ENCODE data around the gene CERS1.

The CERS1 gene

GRCh38 chr19:18832306-18833140 is 63.4 kb downstream of the CERS1 start:
- POLR2A ChIA-PET, result interaction anchor here (0.6 to 0.8 kb wide), 2 partner anchors 11 to 543 kb away, joined by 3 to 6 read pairs; no protein-coding TSS in a partner anchor
- CTCF ChIA-PET, result interaction anchor here (1.2 to 12.3 kb wide), 5 partner anchors 9 to 244 kb away, joined by 3 to 158 read pairs (median 8); partner anchors contain the start of gene REX1BD
- no peak for DNase-seq (ENCODE audit: extremely low spot score)
- TF ChIP-seq CTCF (IDR thresholded peaks at IDR 0.05; ENCODE audit: control extremely low read depth, extremely low read depth, low read depth, missing control alignments), result peak; percentile 12

GRCh38 chr19:18831524-18832305 is 64.2 kb downstream of the CERS1 start, which contains the start of gene UPF1:
Gene UPF1, plus strand, starts transcription at chr19:18831959. Its CDS starts 251 bp downstream, at chr19:18832210.
- peak; percentile 97 for DNase-seq (ENCODE audit: extremely low spot score)
- ChIA-PET CTCF (interaction anchor here (1.2 to 12.3 kb wide), 6 partner anchors 8 to 349 kb away, joined by 3 to 158 read pairs (median 6); partner anchors contain the start of gene REX1BD), POLR2A (interaction anchor here (0.6 to 0.8 kb wide), 3 partner anchors 12 to 543 kb away, joined by 3 to 6 read pairs (median 5); no protein-coding TSS in a partner anchor)
- no peak for TF ChIP-seq CTCF (IDR thresholded peaks at IDR 0.05; ENCODE audit: control extremely low read depth, extremely low read depth, low read depth, missing control alignments)

GRCh38 chr19:18830488-18830887 is 65.5 kb downstream of the CERS1 start:
- TF ChIP-seq CTCF (IDR thresholded peaks at IDR 0.05; ENCODE audit: control extremely low read depth, extremely low read depth, low read depth, missing control alignments), result no peak
- DNase-seq (ENCODE audit: extremely low spot score), result no peak
- CTCF ChIA-PET, result interaction anchor here (1.6 to 12.3 kb wide), 2 partner anchors 15 to 348 kb away, joined by 3 to 158 read pairs; no protein-coding TSS in a partner anchor
- POLR2A ChIA-PET, result no interaction called here

GRCh38 chr19:18828786-18829185 is 67.2 kb downstream of the CERS1 start:
- ChIA-PET POLR2A (interaction anchor here (0.6 kb wide), 1 partner anchor 26 kb away, joined by 3 read pairs; no protein-coding TSS in a partner anchor), CTCF (interaction anchor here (12.3 kb wide), 1 partner anchor 17 kb away, joined by 158 read pairs; no protein-coding TSS in a partner anchor)
- no peak for TF ChIP-seq CTCF (IDR thresholded peaks at IDR 0.05; ENCODE audit: control extremely low read depth, extremely low read depth, low read depth, missing control alignments)
- no peak for DNase-seq (ENCODE audit: extremely low spot score)

Measured in GM10248 (cell line).